Activated CD4-positive, alpha-beta T cell treated with anti-CD3 and anti-CD28 coated beads, Interleukin-2, amount 50 U/mL, for 48 hours (primary cell): ENCODE data around the gene MICAL2.

Source experiments
- DNase-seq, 2 experiments: peaks; one replicate each; pipeline ENCODE4 v3.0.0-alpha.2; 2020

MICAL2 gene

GRCh38 chr11:12276831-12277475 is 166.6 kb downstream of the MICAL2 start:
- DNase-seq, result no peak

DNA sequence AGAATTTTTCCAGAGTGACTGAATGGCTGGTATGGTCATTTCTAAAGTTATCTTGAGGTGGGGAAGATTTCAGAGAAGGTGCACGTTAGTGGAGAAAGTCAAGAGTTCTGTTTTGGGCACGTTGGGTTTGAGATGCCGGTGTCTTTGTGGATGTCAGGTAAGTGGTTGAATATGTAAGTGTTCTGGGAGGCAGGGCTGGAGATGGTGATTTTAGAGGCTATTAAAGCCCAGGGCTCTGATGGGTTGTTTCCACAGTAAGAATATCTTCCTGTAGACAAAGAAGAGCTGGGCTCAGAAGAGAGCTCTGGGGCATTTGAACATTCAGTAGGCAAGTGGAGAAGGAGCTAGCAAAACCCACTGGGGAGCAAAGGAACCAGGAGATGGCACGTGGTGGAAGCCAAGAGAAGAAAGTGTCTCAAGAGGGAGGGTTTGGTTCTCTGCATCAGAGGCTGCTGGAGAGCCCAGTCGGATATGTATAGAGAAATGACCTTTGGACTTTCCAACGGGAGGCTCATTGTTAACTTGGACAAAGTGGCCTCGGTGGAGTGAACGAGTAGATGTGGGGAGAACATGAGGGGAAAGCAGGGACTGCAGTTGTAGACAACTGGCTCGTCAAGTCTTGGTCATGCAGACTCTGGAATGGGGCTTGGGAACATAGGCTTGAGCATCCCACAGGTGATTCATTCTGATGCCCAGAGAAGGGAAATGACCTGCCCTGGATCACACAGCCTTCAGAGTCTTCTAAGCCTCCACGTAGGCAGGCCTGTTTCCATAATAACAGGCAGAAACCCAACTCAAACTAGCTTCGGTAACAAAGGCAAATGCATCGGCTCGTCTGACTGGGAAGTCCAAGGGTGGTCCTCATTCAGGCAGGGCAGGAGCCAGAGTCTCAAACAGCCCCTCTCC is 168.6 kb downstream of the MICAL2 start:
- DNase-seq, result no peak

GRCh38 chr11:12279672-12280108 is 169.3 kb downstream of the MICAL2 start:
- DNase-seq, result no peak

DNA sequence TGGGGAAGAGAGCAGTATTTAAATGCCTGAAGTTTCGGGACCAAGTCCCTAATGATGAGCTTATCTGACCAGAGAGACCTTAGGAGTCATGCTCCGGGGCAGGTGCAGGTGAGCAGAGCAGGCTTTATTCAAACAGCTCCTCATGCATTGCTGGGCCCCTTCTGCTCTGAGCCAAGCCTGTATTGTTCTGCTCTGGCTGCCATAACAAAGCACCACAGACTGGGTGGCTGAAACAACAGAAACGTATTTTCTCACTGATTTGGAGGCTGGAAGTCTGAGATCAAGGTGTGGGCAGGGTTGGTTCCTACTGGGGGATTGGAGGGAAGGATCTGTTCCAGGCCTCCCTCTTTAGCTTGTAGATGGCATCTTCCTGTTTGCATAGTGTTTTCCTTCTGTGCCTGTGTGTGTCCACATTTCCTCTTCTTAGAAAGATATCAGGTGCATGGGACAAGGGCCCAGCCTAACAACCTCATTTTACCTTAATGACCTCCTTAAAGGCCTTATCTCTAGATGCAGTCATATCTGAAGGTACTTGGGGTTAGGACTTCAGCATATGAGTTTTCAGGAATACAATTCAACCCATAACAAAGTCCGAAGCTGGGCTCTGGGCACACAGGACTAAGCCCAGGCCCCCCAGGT is 169.9 kb downstream of the MICAL2 start:
- DNase-seq, result no peak

- DNase-seq, result peak in 1 of 2 experiments; percentile 32
Observed at GRCh38 chr11:12280838-12281565, 170.6 kb downstream of the MICAL2 start.

DNA sequence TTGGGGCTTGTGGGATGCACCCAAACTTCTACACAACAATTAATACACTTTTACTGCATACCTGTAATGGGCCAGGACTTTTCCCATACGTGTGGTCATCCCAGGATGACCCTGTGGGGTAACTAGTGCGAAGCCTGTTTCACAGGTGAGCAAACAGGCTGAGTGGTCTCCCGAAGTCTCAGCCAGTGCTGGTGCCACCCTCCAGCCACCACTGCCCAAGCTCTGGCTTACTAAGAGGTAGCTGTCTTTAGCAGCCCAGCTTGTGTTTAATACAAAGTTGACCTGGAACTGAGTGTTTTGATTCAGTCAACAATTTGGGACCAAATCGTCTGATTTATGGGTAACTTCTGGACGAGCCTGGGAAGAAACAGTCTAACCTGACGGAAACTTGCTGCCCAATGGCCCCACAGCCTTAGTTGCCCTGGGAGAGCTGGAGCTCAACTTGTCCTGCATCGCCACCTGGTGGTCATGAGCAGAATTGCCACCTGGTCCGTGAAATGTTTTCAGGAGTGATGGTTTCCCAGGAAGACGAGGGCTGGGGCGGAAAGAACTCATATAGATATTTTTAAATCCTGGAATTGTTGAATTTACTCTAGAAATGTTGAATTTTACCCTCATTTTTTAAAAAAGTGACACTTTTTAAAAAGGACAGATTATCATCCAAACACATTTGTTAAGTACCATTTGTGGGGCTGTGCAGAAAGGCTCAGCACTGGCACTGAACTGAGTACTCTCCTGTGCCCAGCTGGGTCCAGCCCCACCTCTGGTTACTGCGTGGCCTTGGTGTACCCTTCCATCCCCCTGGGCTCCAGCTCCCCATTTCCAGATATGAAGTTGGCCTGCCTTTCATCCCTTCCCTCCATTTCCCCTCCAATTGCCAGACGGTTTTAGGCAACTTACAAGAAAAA is 171.4 kb downstream of the MICAL2 start:
- peak; percentile 84 to 88 for DNase-seq

DNA sequence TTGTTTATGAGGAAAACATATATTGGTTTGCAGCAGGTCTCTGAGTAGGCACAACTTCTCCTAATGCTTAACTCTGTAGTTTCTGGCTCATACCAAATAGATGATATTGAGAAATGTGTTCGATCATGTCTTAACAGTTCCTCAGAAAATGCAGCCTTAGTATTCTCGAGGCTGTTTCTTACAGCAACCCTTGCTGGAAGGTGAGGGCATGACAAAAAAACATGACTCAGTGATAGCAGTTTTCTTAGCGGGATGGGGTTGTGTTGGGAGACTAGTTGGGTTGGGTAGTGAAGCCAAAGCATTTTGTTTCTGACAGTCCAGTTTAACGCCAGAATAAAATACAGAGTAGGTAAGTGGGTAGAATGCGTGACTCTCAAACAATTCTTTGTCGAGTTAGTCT is 172.3 kb downstream of the MICAL2 start:
- no peak for DNase-seq

- DNase-seq, result no peak
Observed at GRCh38 chr11:12284316-12285050, 174.1 kb downstream of the MICAL2 start.

DNA sequence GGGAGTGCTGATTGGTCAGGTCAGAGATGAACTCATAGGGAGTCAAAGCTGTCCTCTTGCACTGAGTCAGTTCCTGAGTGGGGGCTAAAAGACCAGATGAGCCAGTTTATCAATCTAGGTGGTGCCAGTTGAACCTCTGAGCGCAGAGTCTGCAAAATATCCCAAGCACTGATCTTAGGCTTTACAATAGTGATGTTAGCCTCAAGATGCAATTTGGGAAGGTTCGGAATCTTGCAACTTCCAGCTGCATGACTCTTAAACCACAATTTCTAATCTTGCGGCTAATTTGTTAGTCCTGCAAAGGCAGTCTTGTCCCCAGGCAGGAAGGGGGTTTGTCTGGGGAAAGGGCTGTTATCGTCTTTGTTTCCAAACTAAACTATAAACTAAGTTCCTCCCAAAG is 174.7 kb downstream of the MICAL2 start:
- no peak for DNase-seq

DNA sequence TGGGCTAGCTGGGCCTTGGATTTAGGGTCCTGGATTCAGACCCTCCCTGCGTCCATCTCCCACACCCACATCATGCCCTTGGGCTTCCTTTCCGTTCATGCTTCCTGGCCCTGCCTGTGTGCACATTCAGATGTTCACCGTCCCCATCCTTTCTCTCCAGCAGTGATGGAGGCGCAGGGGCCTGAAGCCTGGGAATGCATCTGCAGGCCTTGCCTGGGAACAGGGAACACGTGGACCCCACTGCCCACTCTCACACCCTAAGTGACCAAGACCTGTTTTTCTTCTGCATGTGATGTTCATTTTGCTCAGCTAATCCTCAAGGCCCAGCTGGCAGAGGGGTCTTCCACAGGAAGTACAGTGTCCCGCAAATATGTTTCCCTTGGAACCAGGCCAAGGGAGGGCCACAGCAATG is 175.4 kb downstream of the MICAL2 start:
- no peak for DNase-seq

- DNase-seq, result no peak
Observed at GRCh38 chr11:12286606-12287005, 176.2 kb downstream of the MICAL2 start.

DNA sequence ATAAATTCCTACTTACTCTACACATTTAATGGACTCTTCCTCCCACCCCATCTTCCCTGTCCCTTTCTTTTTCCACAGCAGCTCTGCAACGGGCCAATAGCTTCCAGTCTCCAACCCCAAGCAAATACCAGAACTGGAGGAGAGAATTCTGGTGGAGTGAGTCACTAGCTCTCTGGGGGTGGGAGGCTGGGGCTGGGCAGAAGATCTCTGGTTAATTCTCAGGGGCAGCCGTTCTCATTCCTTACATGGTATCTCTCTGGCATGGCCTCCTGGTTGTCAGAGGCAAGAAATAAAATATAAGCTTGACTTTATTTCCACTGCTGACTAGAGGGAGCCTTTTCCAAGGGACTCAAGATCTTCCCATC is 176.6 kb downstream of the MICAL2 start:
- no peak for DNase-seq

- DNase-seq, result no peak
Observed at GRCh38 chr11:12287374-12288211, 177.2 kb downstream of the MICAL2 start.

DNA sequence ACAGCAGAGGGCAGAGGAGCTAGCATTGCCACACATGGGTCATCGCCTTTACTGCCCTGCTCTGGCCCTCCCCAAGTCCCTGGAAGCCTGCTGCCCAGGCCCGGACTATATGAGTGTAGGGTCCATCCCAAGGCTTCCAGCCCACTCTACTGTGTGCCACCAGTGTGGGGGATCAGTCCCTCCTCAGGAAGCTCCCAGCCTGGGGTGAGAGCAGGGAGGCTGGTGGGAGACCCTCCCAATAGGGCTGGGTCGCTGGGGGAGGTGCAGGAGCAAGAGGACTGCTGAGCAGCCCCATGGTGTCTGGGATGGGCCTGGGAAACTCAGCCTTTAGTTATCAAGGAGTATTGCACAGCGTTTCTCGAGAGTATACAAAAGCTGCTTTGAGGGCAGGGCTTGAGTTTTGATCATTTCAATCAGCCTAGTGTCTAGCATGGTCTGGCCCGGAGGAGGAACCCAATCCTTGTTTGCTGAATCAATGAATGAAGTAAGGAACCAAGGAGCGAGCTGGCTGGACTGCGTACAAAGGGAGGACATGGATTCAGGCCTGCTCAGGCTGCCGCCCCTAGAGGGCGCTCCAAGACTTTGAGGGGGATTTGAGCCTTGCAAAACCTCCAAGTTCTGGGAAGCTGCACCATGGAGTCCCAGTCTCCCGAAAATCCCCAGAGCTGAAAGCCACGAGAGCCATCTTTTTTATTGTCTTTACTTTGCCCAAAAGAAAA is 178.0 kb downstream of the MICAL2 start:
- DNase-seq, result peak; percentile 60 to 69

DNA sequence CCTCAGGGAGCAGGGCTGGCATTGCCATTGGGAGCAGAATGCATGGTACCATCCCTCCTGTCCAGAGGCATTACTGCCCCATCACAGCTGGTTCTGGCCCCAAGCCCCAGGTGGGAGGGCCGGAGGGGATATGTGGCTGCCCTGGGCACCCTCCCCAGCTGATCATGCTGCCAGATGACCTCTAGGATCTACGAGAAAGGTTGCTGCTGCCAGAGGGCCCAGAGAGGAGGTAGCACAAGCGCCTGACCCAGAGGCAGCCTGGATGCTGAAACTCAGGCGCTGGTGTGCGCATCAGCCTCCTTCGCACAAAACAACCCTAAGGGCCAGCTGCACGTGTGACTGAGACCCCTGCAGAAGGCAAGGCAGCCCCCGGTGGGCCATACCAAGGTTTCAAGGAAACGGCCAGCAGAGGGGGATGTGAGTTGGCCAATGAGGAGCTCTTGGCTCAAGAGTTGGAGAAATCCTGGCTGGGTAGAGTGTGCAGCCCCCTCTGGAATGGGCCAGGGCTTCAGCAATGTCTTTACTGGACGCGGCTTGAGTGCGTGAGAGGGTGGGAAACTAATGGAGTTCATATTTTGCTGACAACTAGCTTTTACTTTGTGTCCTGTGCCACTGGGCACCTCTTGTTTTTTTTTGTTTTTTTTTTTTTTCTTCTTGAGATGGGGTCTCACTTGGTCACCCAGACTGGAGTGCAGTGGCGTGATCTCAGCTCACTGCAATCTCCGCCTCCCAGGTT is 178.7 kb downstream of the MICAL2 start:
- DNase-seq, result no peak

DNA sequence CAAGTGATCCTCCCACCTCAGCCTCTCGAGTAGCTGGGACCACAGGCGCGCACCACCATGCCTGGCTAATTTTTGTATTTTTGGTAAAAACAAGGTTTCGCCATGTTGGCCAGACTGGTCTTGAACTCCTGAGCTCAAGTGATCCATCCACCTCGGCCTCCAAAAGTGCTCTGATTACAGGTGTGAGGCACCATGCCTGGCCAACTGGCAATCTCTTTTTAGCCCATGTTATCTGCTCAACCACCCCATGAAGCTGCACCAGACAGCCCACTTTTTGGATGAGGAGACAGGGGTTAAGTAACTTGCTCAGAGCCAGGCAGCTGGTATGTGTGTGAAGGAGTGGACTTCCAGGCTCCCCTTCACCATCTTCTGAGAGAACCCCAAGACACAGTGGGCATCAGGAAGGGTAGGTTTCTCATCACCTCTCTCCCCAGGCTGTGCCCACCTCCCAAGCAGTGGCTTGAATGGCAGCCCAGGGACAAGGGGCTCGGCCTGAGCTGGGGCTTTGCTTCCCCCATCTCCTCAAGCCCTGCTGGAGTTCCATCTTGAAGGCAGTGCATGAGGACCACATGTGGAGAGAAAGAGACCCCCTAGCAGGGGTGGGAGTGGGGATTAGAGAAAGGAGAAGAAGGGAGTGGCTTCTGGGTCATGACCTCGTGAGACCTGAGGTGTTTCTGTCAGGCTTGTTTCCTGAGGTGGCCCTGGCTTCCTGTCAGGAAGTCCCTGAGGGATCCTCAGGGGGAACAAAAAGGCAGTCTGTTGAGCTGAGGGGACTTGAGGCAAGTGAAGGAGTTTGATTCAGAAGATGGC is 179.5 kb downstream of the MICAL2 start:
- no peak for DNase-seq

GRCh38 chr11:12290477-12290922 is 180.1 kb downstream of the MICAL2 start:
- DNase-seq, result no peak

DNA sequence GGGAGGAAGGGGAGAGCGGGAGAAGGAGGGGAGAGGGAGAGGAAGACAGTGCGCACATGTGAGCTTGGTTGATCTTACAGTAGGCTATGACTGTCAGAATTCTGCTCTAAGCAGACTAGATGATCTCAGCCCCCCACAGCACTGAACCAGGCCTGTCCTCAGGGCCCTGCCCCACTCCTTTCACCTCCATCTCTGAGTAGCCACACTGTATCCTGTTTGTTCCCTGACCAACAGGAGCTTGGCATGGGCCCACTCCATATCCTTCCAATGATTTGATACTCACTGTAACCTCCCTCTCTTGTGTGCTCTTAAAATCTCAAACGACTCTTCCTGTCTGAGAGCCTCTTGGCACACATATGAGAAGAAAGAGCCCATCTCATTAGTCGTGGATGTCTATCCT is 180.9 kb downstream of the MICAL2 start:
- no peak for DNase-seq
